ENCODE data around the gene SMYD4. TPM values are rescaled to one million over a fixed set of nuclear protein-coding genes. Genes with fewer than 3 reads are reported as not detected.

Gene SMYD4
- total and polyA plus RNA-seq, 9 donors, result 6.0 to 8.3 (median 6.9) TPM

GRCh38 chr17:1786708-1787107, 43.0 kb downstream of the SMYD4 start:
- Histone ChIP-seq H3K27ac (ENCODE audit: low read length) (no peak overlapping the region), H3K9me3 (replicated peaks; ENCODE audit: control insufficient read depth, low read depth, low read length) (no peaks in the 10 kb centered on the region), H3K4me3 (ENCODE audit: low read length) (no peak overlapping the region), H3K36me3 (ENCODE audit: control insufficient read depth, insufficient read depth, low read length) (peaks cover 35% of the 10 kb centered on the region), H3K4me1 (ENCODE audit: control insufficient read depth, insufficient read depth, low read length) (peaks cover 27% of the 10 kb centered on the region), H3K27me3 (ENCODE audit: control insufficient read depth, insufficient read depth, low read length) (no peaks in the 10 kb centered on the region)
- no peak for DNase-seq
- WGBS (ENCODE audit: insufficient coverage), result 76% methylated on average over 6 of the region's 7 CpGs

- Histone ChIP-seq H3K9me3 (replicated peaks; ENCODE audit: control insufficient read depth, low read depth, low read length) (no peaks in the 10 kb centered on the region), H3K4me1 (ENCODE audit: control insufficient read depth, insufficient read depth, low read length) (peaks cover 27% of the 10 kb centered on the region), H3K36me3 (ENCODE audit: control insufficient read depth, insufficient read depth, low read length) (peaks cover 40% of the 10 kb centered on the region), H3K27me3 (ENCODE audit: control insufficient read depth, insufficient read depth, low read length) (no peaks in the 10 kb centered on the region), H3K4me3 (ENCODE audit: low read length) (no peak overlapping the region), H3K27ac (ENCODE audit: low read length) (peak overlapping the region; percentile 29)
- WGBS (ENCODE audit: insufficient coverage), result 72% methylated on average over 3 of the region's 4 CpGs
- DNase-seq, result no peak
These were observed 43.8 kb downstream of the SMYD4 start for GRCh38 chr17:1785930-1786329.

- peaks cover 39% of the 10 kb centered on the region for H3K4me1 ChIP-seq (ENCODE audit: control insufficient read depth, insufficient read depth, low read length)
- 34% methylated on average over 11 of the region's 16 CpGs for WGBS (ENCODE audit: insufficient coverage)
- no peaks in the 10 kb centered on the region for H3K27me3 ChIP-seq (ENCODE audit: control insufficient read depth, insufficient read depth, low read length)
- peaks cover 40% of the 10 kb centered on the region for H3K36me3 ChIP-seq (ENCODE audit: control insufficient read depth, insufficient read depth, low read length)
- no peak overlapping the region for H3K4me3 ChIP-seq (ENCODE audit: low read length)
- peak overlapping the region; percentile 84 for H3K27ac ChIP-seq (ENCODE audit: low read length)
- peak; percentile 95 for DNase-seq
- H3K9me3 ChIP-seq (replicated peaks; ENCODE audit: control insufficient read depth, low read depth, low read length), result no peaks in the 10 kb centered on the region
These were observed 45.7 kb downstream of the SMYD4 start for GRCh38 chr17:1783834-1784611.

GRCh38 chr17:1783271-1783670, 46.4 kb downstream of the SMYD4 start:
- Histone ChIP-seq H3K27me3 (ENCODE audit: control insufficient read depth, insufficient read depth, low read length) (no peaks in the 10 kb centered on the region), H3K4me3 (ENCODE audit: low read length) (no peak overlapping the region), H3K36me3 (ENCODE audit: control insufficient read depth, insufficient read depth, low read length) (peaks cover 46% of the 10 kb centered on the region), H3K27ac (ENCODE audit: low read length) (peak overlapping the region; percentile 84), H3K9me3 (replicated peaks; ENCODE audit: control insufficient read depth, low read depth, low read length) (no peaks in the 10 kb centered on the region), H3K4me1 (ENCODE audit: control insufficient read depth, insufficient read depth, low read length) (peaks cover 39% of the 10 kb centered on the region)
- DNase-seq, result no peak
- WGBS (ENCODE audit: insufficient coverage), result 76% methylated on average over 14 of the region's 19 CpGs

- no peaks in the 10 kb centered on the region for H3K27me3 ChIP-seq (ENCODE audit: control insufficient read depth, insufficient read depth, low read length)
- H3K4me1 ChIP-seq (ENCODE audit: control insufficient read depth, insufficient read depth, low read length), result peaks cover 39% of the 10 kb centered on the region
- peaks cover 52% of the 10 kb centered on the region for H3K36me3 ChIP-seq (ENCODE audit: control insufficient read depth, insufficient read depth, low read length)
- no peak overlapping the region for H3K4me3 ChIP-seq (ENCODE audit: low read length)
- no peak for DNase-seq
- 70% methylated on average over 2 of the region's 6 CpGs for WGBS (ENCODE audit: insufficient coverage)
- H3K9me3 ChIP-seq (replicated peaks; ENCODE audit: control insufficient read depth, low read depth, low read length), result no peaks in the 10 kb centered on the region
- peak overlapping the region; percentile 84 for H3K27ac ChIP-seq (ENCODE audit: low read length)
These were observed 47.5 kb downstream of the SMYD4 start for GRCh38 chr17:1782171-1782567.

- Histone ChIP-seq H3K36me3 (ENCODE audit: control insufficient read depth, insufficient read depth, low read length) (peaks cover 64% of the 10 kb centered on the region), H3K27me3 (ENCODE audit: control insufficient read depth, insufficient read depth, low read length) (no peaks in the 10 kb centered on the region), H3K27ac (ENCODE audit: low read length) (peak overlapping the region; percentile 87), H3K9me3 (replicated peaks; ENCODE audit: control insufficient read depth, low read depth, low read length) (no peaks in the 10 kb centered on the region), H3K4me1 (ENCODE audit: control insufficient read depth, insufficient read depth, low read length) (peaks cover 39% of the 10 kb centered on the region), H3K4me3 (ENCODE audit: low read length) (no peak overlapping the region)
- DNase-seq, result peak; percentile 93
- WGBS (ENCODE audit: insufficient coverage), result 20% methylated on average over 1 of the region's 8 CpGs
These were observed 50.1 kb downstream of the SMYD4 start for GRCh38 chr17:1779571-1780131.

GRCh38 chr17:1776857-1777256, 52.8 kb downstream of the SMYD4 start:
- Histone ChIP-seq H3K9me3 (replicated peaks; ENCODE audit: control insufficient read depth, low read depth, low read length) (no peaks in the 10 kb centered on the region), H3K27ac (ENCODE audit: low read length) (no peak overlapping the region), H3K27me3 (ENCODE audit: control insufficient read depth, insufficient read depth, low read length) (no peaks in the 10 kb centered on the region), H3K4me1 (ENCODE audit: control insufficient read depth, insufficient read depth, low read length) (peaks cover 18% of the 10 kb centered on the region), H3K4me3 (ENCODE audit: low read length) (no peak overlapping the region), H3K36me3 (ENCODE audit: control insufficient read depth, insufficient read depth, low read length) (peaks cover 62% of the 10 kb centered on the region)
- 83% methylated on average over 5 of the region's 7 CpGs for WGBS (ENCODE audit: insufficient coverage)
- DNase-seq, result no peak

GRCh38 chr17:1776328-1776727, 53.4 kb downstream of the SMYD4 start:
- no peaks in the 10 kb centered on the region for H3K9me3 ChIP-seq (replicated peaks; ENCODE audit: control insufficient read depth, low read depth, low read length)
- whole genome bisulfite sequencing (ENCODE audit: insufficient coverage), result 59% methylated on average over 10 of the region's 10 CpGs
- H3K36me3 ChIP-seq (ENCODE audit: control insufficient read depth, insufficient read depth, low read length), result peaks cover 63% of the 10 kb centered on the region
- H3K4me1 ChIP-seq (ENCODE audit: control insufficient read depth, insufficient read depth, low read length), result peaks cover 17% of the 10 kb centered on the region
- DNase-seq, result no peak
- H3K4me3 ChIP-seq (ENCODE audit: low read length), result no peak overlapping the region
- no peak overlapping the region for H3K27ac ChIP-seq (ENCODE audit: low read length)
- no peaks in the 10 kb centered on the region for H3K27me3 ChIP-seq (ENCODE audit: control insufficient read depth, insufficient read depth, low read length)

- DNase-seq, result no peak
- Histone ChIP-seq H3K4me1 (ENCODE audit: control insufficient read depth, insufficient read depth, low read length) (peaks cover 7% of the 10 kb centered on the region), H3K4me3 (ENCODE audit: low read length) (no peak overlapping the region), H3K27me3 (ENCODE audit: control insufficient read depth, insufficient read depth, low read length) (no peaks in the 10 kb centered on the region), H3K36me3 (ENCODE audit: control insufficient read depth, insufficient read depth, low read length) (peaks cover 73% of the 10 kb centered on the region), H3K9me3 (replicated peaks; ENCODE audit: control insufficient read depth, low read depth, low read length) (no peaks in the 10 kb centered on the region), H3K27ac (ENCODE audit: low read length) (no peak overlapping the region)
- 86% methylated on average over 19 of the region's 21 CpGs for whole genome bisulfite sequencing (ENCODE audit: insufficient coverage)
These were observed 55.1 kb downstream of the SMYD4 start for GRCh38 chr17:1774390-1775176.

GRCh38 chr17:1773696-1774181, 56.0 kb downstream of the SMYD4 start:
- Histone ChIP-seq H3K36me3 (ENCODE audit: control insufficient read depth, insufficient read depth, low read length) (peaks cover 71% of the 10 kb centered on the region), H3K4me1 (ENCODE audit: control insufficient read depth, insufficient read depth, low read length) (peaks cover 5% of the 10 kb centered on the region), H3K9me3 (replicated peaks; ENCODE audit: control insufficient read depth, low read depth, low read length) (no peaks in the 10 kb centered on the region), H3K4me3 (ENCODE audit: low read length) (no peak overlapping the region), H3K27me3 (ENCODE audit: control insufficient read depth, insufficient read depth, low read length) (no peaks in the 10 kb centered on the region), H3K27ac (ENCODE audit: low read length) (no peak overlapping the region)
- 33% methylated on average over 2 of the region's 7 CpGs for WGBS (ENCODE audit: insufficient coverage)
- DNase-seq, result no peak
